HEK293T (cell line): Measurements from ENCODE around the gene NCKAP5L.

Source experiments
- CTCF ChIA-PET: fragments of 350-600 bp; formaldehyde crosslinking; extraction: SDS; loops from one replicate; lab custom pipeline; 2021; ENCODE audit warnings: antibody characterized with exemption, inconsistent platforms; lab: Yijun Ruan, JAX
- POLR2A ChIA-PET: fragments of 350-600 bp; formaldehyde crosslinking; extraction: SDS; loops from one replicate; lab custom pipeline; 2020; ENCODE audit warnings: antibody characterized with exemption, inconsistent platforms; lab: Yijun Ruan, JAX
- DNase-seq: peaks from one replicate; pipeline ENCODE4 v3.0.0; 2012; ENCODE audit warnings: mixed read lengths; ENCODE audit errors: extremely low spot score
- ARNT ChIP-seq: fragments of 450-650 bp; IDR thresholded peaks from 2 replicates; pipeline ENCODE4 v1.6.1; 2017; ENCODE audit warnings: mild to moderate bottlenecking
- BHLHE40 ChIP-seq: fragments of 450-650 bp; IDR thresholded peaks from 2 replicates; pipeline ENCODE4 v1.6.1; 2016; ENCODE audit warnings: mild to moderate bottlenecking, moderate library complexity, borderline replicate concordance
- CTBP1 ChIP-seq: fragments of 450-650 bp; IDR thresholded peaks from 2 replicates; pipeline ENCODE4 v1.6.1; 2016; ENCODE audit warnings: borderline replicate concordance
- ELF4 ChIP-seq: fragments of 450-650 bp; IDR thresholded peaks from 2 replicates; pipeline ENCODE4 v1.6.1; 2017; ENCODE audit warnings: antibody characterized with exemption
- FOXA1 ChIP-seq: fragments of 450-650 bp; IDR thresholded peaks from 2 replicates; pipeline ENCODE4 v1.6.1; 2016; ENCODE audit warnings: mild to moderate bottlenecking
- FOXK2 ChIP-seq: fragments of 450-650 bp; IDR thresholded peaks from 2 replicates; pipeline ENCODE4 v1.6.1; 2016; ENCODE audit warnings: mild to moderate bottlenecking
- FOXM1 ChIP-seq: fragments of 450-650 bp; IDR thresholded peaks from 2 replicates; pipeline ENCODE4 v1.6.1; 2017; ENCODE audit warnings: mild to moderate bottlenecking, borderline replicate concordance
- HDGF ChIP-seq: fragments of 450-650 bp; IDR thresholded peaks from 2 replicates; pipeline ENCODE4 v1.6.1; 2017; ENCODE audit warnings: antibody characterized with exemption, borderline replicate concordance
- L3MBTL2 ChIP-seq: fragments of 450-650 bp; conservative IDR thresholded peaks from 2 replicates; pipeline ENCODE4 v1.6.1; 2016; ENCODE audit warnings: mild to moderate bottlenecking
- LEF1 ChIP-seq: fragments of 450-650 bp; IDR thresholded peaks from 2 replicates; pipeline ENCODE4 v1.6.1; 2017; ENCODE audit warnings: mild to moderate bottlenecking, borderline replicate concordance
- NFRKB ChIP-seq: fragments of 450-650 bp; IDR thresholded peaks from 2 replicates; pipeline ENCODE4 v1.6.1; 2016; ENCODE audit warnings: mild to moderate bottlenecking, moderate library complexity
- PKNOX1 ChIP-seq: fragments of 450-650 bp; IDR thresholded peaks from 2 replicates; pipeline ENCODE4 v1.6.1; 2016
- SP1 ChIP-seq: fragments of 450-650 bp; IDR thresholded peaks from 2 replicates; pipeline ENCODE4 v1.6.1; 2017
- SUZ12 ChIP-seq: fragments of 450-650 bp; IDR thresholded peaks from 2 replicates; pipeline ENCODE4 v1.6.1; 2016; ENCODE audit warnings: mild to moderate bottlenecking
- TARDBP ChIP-seq: fragments of 450-650 bp; IDR thresholded peaks from 2 replicates; pipeline ENCODE4 v1.6.1; 2016
- ZNF384 ChIP-seq: fragments of 450-650 bp; IDR thresholded peaks from 2 replicates; pipeline ENCODE4 v1.6.1; 2016

The NCKAP5L gene

DNA sequence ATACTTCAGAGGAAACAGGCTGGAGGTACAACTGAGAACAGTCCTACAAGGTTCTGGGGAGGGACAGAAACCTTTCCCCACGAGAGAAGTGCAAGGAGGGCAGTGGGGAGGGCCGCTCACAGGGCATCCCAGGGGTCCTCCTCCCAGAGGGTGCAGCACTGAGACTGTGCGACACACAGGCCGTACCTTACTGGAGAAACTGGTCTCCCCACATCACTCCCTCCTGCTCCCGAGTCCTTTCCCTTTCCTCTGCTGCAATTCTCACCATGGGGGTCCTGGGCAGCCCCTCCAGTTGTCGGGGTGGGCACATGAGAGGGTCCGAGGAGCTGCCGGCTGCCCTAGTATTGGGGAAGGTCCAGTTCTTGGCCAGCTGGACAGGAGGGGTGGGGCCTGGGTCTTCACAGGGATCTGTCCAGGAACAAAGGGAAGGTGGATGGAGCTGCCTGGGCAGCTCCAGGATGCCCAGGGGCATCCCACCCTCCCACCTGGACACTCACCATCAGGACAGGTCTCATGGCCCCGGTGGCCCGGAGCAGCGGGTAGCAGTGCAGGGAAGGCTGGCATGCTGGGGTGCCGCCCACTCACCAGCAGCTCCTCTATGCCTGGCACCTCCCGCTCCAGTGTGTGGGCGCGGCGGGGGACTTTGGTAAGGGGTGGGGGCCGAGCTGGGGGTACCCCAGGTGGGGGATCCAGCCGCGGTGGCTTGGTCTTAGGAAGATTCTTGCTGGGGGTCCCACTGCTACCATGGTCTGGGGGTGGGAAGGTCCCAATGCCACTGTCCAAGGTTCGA lies 35.8 kb downstream of the NCKAP5L start:
- CTCF ChIA-PET, result no interaction called here
- DNase-seq, result no peak
- TF ChIP-seq FOXM1 (no peak), ARNT (no peak), ELF4 (no peak), FOXK2 (no peak)
- POLR2A ChIA-PET, result no interaction called here

GRCh38 chr12:49791700-49792099 lies 36.5 kb downstream of the NCKAP5L start:
- POLR2A ChIA-PET, result no interaction called here
- TF ChIP-seq SUZ12, result no peak
- TF ChIP-seq ARNT, result no peak
- no peak for TF ChIP-seq HDGF
- no peak for TF ChIP-seq NFRKB
- no peak for TF ChIP-seq ELF4
- TF ChIP-seq PKNOX1, result no peak

DNA sequence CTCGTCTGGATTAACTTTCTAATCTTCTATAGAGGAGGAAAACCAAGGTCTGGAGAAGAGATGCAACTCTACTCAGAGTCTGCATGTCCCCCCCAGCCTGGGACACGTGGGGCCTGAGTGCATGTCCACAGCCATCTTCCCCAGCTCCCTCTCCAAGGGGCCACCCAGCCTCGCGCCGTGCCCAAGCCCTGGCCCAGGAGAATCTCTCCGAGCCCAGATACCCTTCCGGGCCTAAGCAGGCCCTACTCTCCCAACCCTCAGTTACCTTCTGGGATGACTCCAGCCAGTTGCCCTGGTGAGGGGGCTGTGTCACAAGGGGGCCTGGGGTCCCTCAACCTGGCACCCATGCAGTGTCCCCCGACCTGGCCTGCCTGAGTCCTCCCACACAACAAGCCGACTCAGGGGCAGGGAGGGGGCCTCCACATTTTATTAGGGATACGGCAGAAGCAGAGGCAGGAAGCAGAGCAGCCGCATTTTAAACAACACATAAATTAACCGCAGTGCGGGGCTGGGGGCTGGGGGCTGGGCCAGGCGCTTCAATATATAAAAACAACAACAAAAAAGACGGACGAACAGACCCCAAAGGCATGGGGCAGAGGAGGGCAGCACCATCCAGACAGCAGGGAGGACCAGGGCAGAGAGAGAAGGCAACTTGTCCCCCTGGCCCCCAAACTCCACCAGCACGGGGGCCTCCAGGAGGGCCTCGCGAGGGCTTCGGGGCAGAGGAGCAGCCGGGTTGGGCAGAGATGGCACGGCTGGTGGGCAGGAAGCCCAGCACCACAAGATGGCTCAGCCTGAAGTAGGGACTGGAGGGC lies 37.3 kb downstream of the NCKAP5L start:
- ChIA-PET POLR2A (interaction anchor here (0.9 kb wide), 1 partner anchor 52 kb away, joined by 3 read pairs; the partner anchor contains the start of gene BCDIN3D), CTCF (interaction anchor here (0.7 kb wide), 1 partner anchor 8 kb away, joined by 3 read pairs; no protein-coding TSS in a partner anchor)
- no peak for TF ChIP-seq PKNOX1
- TF ChIP-seq SUZ12, result no peak
- TF ChIP-seq HDGF, result no peak
- TF ChIP-seq ZNF384, result no peak
- no peak for TF ChIP-seq FOXA1
- no peak for TF ChIP-seq LEF1
- TF ChIP-seq FOXK2, result no peak
- TF ChIP-seq NFRKB, result no peak
- no peak for TF ChIP-seq ELF4
- TF ChIP-seq L3MBTL2, result no peak
- no peak for TF ChIP-seq ARNT
- no peak for TF ChIP-seq CTBP1
- no peak for TF ChIP-seq BHLHE40
- no peak for TF ChIP-seq TARDBP
- no peak for TF ChIP-seq SP1
- no peak for DNase-seq

More at GRCh38 chr12:49791700-49792099, 36.5 kb downstream of the NCKAP5L start:
- CTCF ChIA-PET, result no interaction called here
- DNase-seq, result no peak

- TF ChIP-seq SP1 (no peak), SUZ12 (no peak), FOXM1 (no peak), TARDBP (no peak), HDGF (no peak)
- ChIA-PET CTCF (interaction anchor here (0.7 kb wide), 1 partner anchor 9 kb away, joined by 3 read pairs; no protein-coding TSS in a partner anchor), POLR2A (interaction anchor here (0.9 kb wide), 1 partner anchor 53 kb away, joined by 3 read pairs; the partner anchor contains the start of gene BCDIN3D)
- no peak for DNase-seq
Observed at GRCh38 chr12:49789992-49790391, 38.2 kb downstream of the NCKAP5L start.

DNA sequence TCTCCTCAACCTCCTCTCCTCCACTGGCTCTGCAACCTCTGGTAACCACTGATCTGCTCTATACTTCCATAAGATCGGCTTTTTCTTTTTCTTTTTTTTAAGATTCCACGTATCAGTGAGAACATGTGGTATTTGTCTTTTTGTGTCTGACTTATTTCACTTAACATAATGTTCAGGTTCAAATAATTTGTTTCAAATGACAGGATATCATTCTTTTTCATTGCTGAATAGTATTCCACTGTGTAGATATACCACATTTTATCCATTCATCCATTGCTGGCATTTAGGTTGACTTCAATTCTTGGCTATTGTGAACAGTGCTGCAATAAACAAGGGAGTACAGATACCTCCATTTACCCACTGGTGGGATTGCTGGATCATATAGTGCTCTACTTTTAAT lies 40.5 kb downstream of the NCKAP5L start:
- TF ChIP-seq SUZ12 (no peak), FOXA1 (no peak), FOXM1 (no peak), L3MBTL2 (no peak), ZNF384 (no peak), SP1 (no peak), TARDBP (no peak), HDGF (no peak), CTBP1 (no peak), LEF1 (no peak), BHLHE40 (no peak)
- CTCF ChIA-PET, result no interaction called here
- DNase-seq, result no peak
- POLR2A ChIA-PET, result no interaction called here

GRCh38 chr12:49784756-49785409 lies 43.3 kb downstream of the NCKAP5L start:
- POLR2A ChIA-PET, result interaction anchor here (1.2 kb wide), 1 partner anchor 58 kb away, joined by 4 read pairs; the partner anchor contains the start of gene BCDIN3D
- TF ChIP-seq SP1 (no peak), SUZ12 (no peak), HDGF (no peak), FOXK2 (no peak), ARNT (no peak), FOXA1 (no peak), LEF1 (no peak), TARDBP (no peak), BHLHE40 (no peak), CTBP1 (no peak), L3MBTL2 (no peak), FOXM1 (no peak), PKNOX1 (no peak), NFRKB (no peak), ELF4 (no peak), ZNF384 (no peak)
- no peak for DNase-seq
- CTCF ChIA-PET, result interaction anchor here (0.5 kb wide), 1 partner anchor 430 kb away, joined by 5 read pairs; no protein-coding TSS in a partner anchor
